MV-4-11 (cell line): ENCODE data around the gene SPTLC2.
"Not testable (repeated sequence)": the region's sequence is repeated elsewhere in the genome, so short reads cannot be mapped to it uniquely, and the experiment has no call there.

ENCODE experiments used
- DNase-seq: peaks from one replicate; lab custom pipeline; 2025; lab: John Stamatoyannopoulos, UW

The SPTLC2 gene

GRCh38 chr14:77549451-77549850 lies 67.0 kb downstream of the SPTLC2 start:
- DNase-seq = no peak

- no peak for DNase-seq
Measured at GRCh38 chr14:77547512-77548180, 68.8 kb downstream of the SPTLC2 start.

- DNase-seq = not testable (repeated sequence)
Measured at GRCh38 chr14:77545171-77545570, 71.3 kb downstream of the SPTLC2 start.

- DNase-seq = no peak
Measured at GRCh38 chr14:77544571-77544970, 71.9 kb downstream of the SPTLC2 start.

- no peak for DNase-seq
Measured at GRCh38 chr14:77543637-77544334, 72.7 kb downstream of the SPTLC2 start.

GRCh38 chr14:77543240-77543551 lies 73.2 kb downstream of the SPTLC2 start:
- no peak for DNase-seq

GRCh38 chr14:77542421-77543239 lies 73.8 kb downstream of the SPTLC2 start:
- DNase-seq = peak; percentile 52

GRCh38 chr14:77541905-77542304 lies 74.5 kb downstream of the SPTLC2 start:
- DNase-seq = peak; percentile 52

GRCh38 chr14:77536951-77537350 lies 79.5 kb downstream of the SPTLC2 start:
- not testable (repeated sequence) for DNase-seq

GRCh38 chr14:77531071-77531470 lies 85.4 kb downstream of the SPTLC2 start:
- DNase-seq = no peak

GRCh38 chr14:77529963-77530362 lies 86.5 kb downstream of the SPTLC2 start:
- no peak for DNase-seq

GRCh38 chr14:77529213-77529612 lies 87.2 kb downstream of the SPTLC2 start:
- no peak for DNase-seq

- DNase-seq = not testable (repeated sequence)
Measured at GRCh38 chr14:77528701-77529100, 87.7 kb downstream of the SPTLC2 start.

GRCh38 chr14:77526266-77526665 lies 90.2 kb downstream of the SPTLC2 start:
- no peak for DNase-seq

- DNase-seq = no peak
Measured at GRCh38 chr14:77524536-77524935, 91.9 kb downstream of the SPTLC2 start.

- no peak for DNase-seq
Measured at GRCh38 chr14:77523109-77523508, 93.3 kb downstream of the SPTLC2 start.

GRCh38 chr14:77520555-77520954 lies 95.9 kb downstream of the SPTLC2 start:
- DNase-seq = no peak

- DNase-seq = no peak
Measured at GRCh38 chr14:77516126-77516525, 100.3 kb downstream of the SPTLC2 start.

GRCh38 chr14:77511486-77512162 lies 104.8 kb downstream of the SPTLC2 start:
- DNase-seq = no peak

GRCh38 chr14:77509366-77509765 lies 107.1 kb downstream of the SPTLC2 start:
- DNase-seq = no peak

- no peak for DNase-seq
Measured at GRCh38 chr14:77508876-77509275, 107.6 kb downstream of the SPTLC2 start.

GRCh38 chr14:77508249-77508648 lies 108.2 kb downstream of the SPTLC2 start:
- DNase-seq = no peak
